HepG2 (cell line): Measurements from ENCODE around the gene UTRN. TPM values are rescaled to one million over a fixed set of nuclear protein-coding genes. Genes with fewer than 3 reads are reported as not detected.

Experiments
- DMAP1 ChIP-seq: IDR thresholded peaks from 2 replicates; pipeline ENCODE4 v1.6.1; 2016
- ELF3 ChIP-seq: IDR thresholded peaks from 2 replicates; pipeline ENCODE4 v1.6.1; 2016; ENCODE audit warnings: missing genetic modification reagents, missing compliant biosample characterization
- ETV6 ChIP-seq: sonication (generic); formaldehyde crosslinking; conservative IDR thresholded peaks from 2 replicates; pipeline ENCODE4 v1.4.0; 2020; ENCODE audit warnings: missing genetic modification reagents
- FOXK1 ChIP-seq: sonication (generic); formaldehyde crosslinking; IDR thresholded peaks from 2 replicates; pipeline ENCODE4 v1.4.0; 2020; ENCODE audit warnings: low read depth, missing genetic modification reagents, borderline replicate concordance
- MED1 ChIP-seq: sonication (generic); formaldehyde crosslinking; IDR thresholded peaks from 2 replicates; pipeline ENCODE4 v1.4.0; 2020; ENCODE audit warnings: missing genetic modification reagents
- NKX3-1 ChIP-seq: sonication (generic); formaldehyde crosslinking; IDR thresholded peaks from 2 replicates; pipeline ENCODE4 v1.5.0; 2020; ENCODE audit warnings: missing genetic modification reagents
- NR2F1 ChIP-seq, 2 experiments: fragments of 450-650 bp in 1 of 2; formaldehyde crosslinking in 1 of 2; IDR thresholded peaks; 2 replicates each; pipeline versions ENCODE4 v1.5.0 to v1.6.1; 2016 to 2020; ENCODE audit warnings: mild to moderate bottlenecking in 1 of 2, missing compliant biosample characterization in 1 of 2, missing genetic modification reagents in 1 of 2, moderate library complexity in 1 of 2
- NRL ChIP-seq: sonication (generic); formaldehyde crosslinking; IDR thresholded peaks from 2 replicates; pipeline ENCODE4 v1.5.0; 2020; ENCODE audit warnings: missing genetic modification reagents, mild to moderate bottlenecking, moderate library complexity, borderline replicate concordance
- SMAD9 ChIP-seq: sonication (generic); formaldehyde crosslinking; IDR thresholded peaks from 2 replicates; pipeline ENCODE4 v1.5.1; 2020; ENCODE audit warnings: mild to moderate bottlenecking, missing genetic modification reagents
- ZNF138 ChIP-seq: sonication (generic); formaldehyde crosslinking; IDR thresholded peaks from 2 replicates; pipeline ENCODE4 v1.5.0; 2020; ENCODE audit warnings: mild to moderate bottlenecking, low read depth, missing genetic modification reagents
- ZNF253 ChIP-seq: sonication (generic); formaldehyde crosslinking; IDR thresholded peaks from 2 replicates; pipeline ENCODE4 v1.8.0; 2022; ENCODE audit warnings: mild to moderate bottlenecking, missing genetic modification reagents, borderline replicate concordance
- ZNF296 ChIP-seq: sonication (generic); formaldehyde crosslinking; conservative IDR thresholded peaks from 2 replicates; pipeline ENCODE4 v1.5.0; 2020; ENCODE audit warnings: mild to moderate bottlenecking, missing genetic modification reagents
- ZNF317 ChIP-seq: sonication (generic); formaldehyde crosslinking; IDR thresholded peaks from 2 replicates; pipeline ENCODE4 v1.5.0; 2020; ENCODE audit warnings: mild to moderate bottlenecking, missing genetic modification reagents
- ZNF552 ChIP-seq: sonication (generic); formaldehyde crosslinking; IDR thresholded peaks from 2 replicates; pipeline ENCODE4 v1.9.0; 2022; ENCODE audit warnings: missing genetic modification reagents, mild to moderate bottlenecking, borderline replicate concordance
- ZNF772 ChIP-seq: sonication (generic); formaldehyde crosslinking; IDR thresholded peaks from 2 replicates; pipeline ENCODE4 v1.5.0; 2020; ENCODE audit warnings: mild to moderate bottlenecking, missing genetic modification reagents
- polyA plus RNA-seq, 8 experiments: library from polyadenylated mRNA; depleted of rRNA in 3 of 8; stranded (reverse) in 7 of 8; unstranded in 1 of 8; fragments of >200 nt; fragmentation: Illumina TruSeq in 4 of 8; extraction: Trizol in 4 of 8; gene quantifications; 2 replicates each; pipeline versions ENCODE4 v1.2.1 to v1.2.3, GENCODE V29; 2011 to 2016; ENCODE audit warnings: low read depth in 4 of 8, missing spikeins in 1 of 8, mixed read lengths in 1 of 8; ENCODE audit not compliant: insufficient read depth in 1 of 8
- total RNA-seq, 5 experiments: library from RNA; depleted of rRNA; stranded (reverse); fragments of >200 nt; fragmentation: Illumina TruSeq; extraction: Trizol; gene quantifications; 2 replicates each; pipeline ENCODE4 v1.2.3, GENCODE V29; 2016; ENCODE audit warnings: low read depth in 1 of 5
- TF ChIP-seq, protein P1 (sequence below), 2 experiments: fragments of 450-650 bp in 1 of 2; sonication (generic) in 1 of 2; formaldehyde crosslinking in 1 of 2; IDR thresholded peaks; 2 replicates each; pipeline versions ENCODE4 v1.6.1 to v1.8.0; 2016 to 2022; ENCODE audit warnings: antibody characterized with exemption in 1 of 2, mild to moderate bottlenecking in 1 of 2, missing genetic modification reagents in 1 of 2
- TF ChIP-seq, protein P2 (sequence below): IDR thresholded peaks from 2 replicates; pipeline ENCODE4 v1.6.1; 2016
- TF ChIP-seq, protein P3 (sequence below): sonication (generic); formaldehyde crosslinking; IDR thresholded peaks from 2 replicates; pipeline ENCODE4 v1.4.0; 2020; ENCODE audit warnings: missing genetic modification reagents, low read depth, mild to moderate bottlenecking, borderline replicate concordance

The UTRN gene
- total and polyA plus RNA-seq, 2 of the 13 experiments (the other 11 are each of a cell fraction or from before 2014, with no cell fraction given): 102 to 116 TPM

DNA sequence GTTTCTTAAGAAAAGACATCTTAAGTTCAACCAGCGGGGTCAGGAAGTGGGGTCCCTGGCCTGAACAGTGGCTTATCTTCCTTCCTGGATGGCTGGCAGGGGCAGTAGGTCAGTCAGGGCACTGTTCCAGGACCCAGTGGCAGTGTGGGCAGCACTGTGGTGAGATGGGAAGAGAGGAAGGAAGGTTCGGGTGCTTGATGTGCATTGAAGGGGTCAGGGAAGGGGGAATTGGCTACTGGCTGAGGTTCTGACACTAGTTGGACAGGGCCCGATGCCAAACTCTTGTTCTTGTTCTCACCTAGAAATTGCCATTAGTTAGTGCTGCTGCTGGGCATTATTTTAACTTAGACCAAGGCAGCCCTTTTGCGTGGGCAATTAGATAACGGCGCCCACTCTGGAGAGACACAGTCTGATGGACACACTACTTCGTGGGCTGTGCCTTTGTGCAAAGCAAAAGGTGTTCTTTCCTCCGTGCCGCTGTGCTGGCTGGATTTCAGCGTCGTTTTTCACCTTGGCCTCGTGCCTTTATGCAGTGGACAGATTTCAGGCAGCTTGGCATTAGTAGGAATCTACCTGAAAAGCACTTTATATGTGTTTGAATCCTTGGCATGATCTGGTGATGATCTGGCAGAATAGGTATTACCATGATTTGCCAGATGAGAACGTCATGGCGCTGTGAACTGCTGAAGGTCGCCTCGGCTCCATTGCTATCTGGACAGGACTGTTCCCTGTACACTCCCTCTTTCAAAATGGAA lies 30.3 kb downstream of the UTRN start (continued):
- TF ChIP-seq, protein P1, sequence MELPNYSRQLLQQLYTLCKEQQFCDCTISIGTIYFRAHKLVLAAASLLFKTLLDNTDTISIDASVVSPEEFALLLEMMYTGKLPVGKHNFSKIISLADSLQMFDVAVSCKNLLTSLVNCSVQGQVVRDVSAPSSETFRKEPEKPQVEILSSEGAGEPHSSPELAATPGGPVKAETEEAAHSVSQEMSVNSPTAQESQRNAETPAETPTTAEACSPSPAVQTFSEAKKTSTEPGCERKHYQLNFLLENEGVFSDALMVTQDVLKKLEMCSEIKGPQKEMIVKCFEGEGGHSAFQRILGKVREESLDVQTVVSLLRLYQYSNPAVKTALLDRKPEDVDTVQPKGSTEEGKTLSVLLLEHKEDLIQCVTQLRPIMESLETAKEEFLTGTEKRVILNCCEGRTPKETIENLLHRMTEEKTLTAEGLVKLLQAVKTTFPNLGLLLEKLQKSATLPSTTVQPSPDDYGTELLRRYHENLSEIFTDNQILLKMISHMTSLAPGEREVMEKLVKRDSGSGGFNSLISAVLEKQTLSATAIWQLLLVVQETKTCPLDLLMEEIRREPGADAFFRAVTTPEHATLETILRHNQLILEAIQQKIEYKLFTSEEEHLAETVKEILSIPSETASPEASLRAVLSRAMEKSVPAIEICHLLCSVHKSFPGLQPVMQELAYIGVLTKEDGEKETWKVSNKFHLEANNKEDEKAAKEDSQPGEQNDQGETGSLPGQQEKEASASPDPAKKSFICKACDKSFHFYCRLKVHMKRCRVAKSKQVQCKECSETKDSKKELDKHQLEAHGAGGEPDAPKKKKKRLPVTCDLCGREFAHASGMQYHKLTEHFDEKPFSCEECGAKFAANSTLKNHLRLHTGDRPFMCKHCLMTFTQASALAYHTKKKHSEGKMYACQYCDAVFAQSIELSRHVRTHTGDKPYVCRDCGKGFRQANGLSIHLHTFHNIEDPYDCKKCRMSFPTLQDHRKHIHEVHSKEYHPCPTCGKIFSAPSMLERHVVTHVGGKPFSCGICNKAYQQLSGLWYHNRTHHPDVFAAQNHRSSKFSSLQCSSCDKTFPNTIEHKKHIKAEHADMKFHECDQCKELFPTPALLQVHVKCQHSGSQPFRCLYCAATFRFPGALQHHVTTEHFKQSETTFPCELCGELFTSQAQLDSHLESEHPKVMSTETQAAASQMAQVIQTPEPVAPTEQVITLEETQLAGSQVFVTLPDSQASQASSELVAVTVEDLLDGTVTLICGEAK (IDR thresholded peaks at IDR 0.05): no peak
- TF ChIP-seq, protein P1 (CRISPR knock-in tag; IDR thresholded peaks at IDR 0.05): peak; percentile 49; the same call in 1 of the 2 replicates
- 0 out of 2 replicates have a peak, but pooled peaks have one; percentile 58 for TF ChIP-seq NRL (CRISPR knock-in tag)
- TF ChIP-seq FOXK1 (CRISPR knock-in tag): no peak
- TF ChIP-seq ZNF317 (CRISPR knock-in tag): 0 out of 2 replicates have a peak, but pooled peaks have one; percentile 33
- TF ChIP-seq, protein P2, sequence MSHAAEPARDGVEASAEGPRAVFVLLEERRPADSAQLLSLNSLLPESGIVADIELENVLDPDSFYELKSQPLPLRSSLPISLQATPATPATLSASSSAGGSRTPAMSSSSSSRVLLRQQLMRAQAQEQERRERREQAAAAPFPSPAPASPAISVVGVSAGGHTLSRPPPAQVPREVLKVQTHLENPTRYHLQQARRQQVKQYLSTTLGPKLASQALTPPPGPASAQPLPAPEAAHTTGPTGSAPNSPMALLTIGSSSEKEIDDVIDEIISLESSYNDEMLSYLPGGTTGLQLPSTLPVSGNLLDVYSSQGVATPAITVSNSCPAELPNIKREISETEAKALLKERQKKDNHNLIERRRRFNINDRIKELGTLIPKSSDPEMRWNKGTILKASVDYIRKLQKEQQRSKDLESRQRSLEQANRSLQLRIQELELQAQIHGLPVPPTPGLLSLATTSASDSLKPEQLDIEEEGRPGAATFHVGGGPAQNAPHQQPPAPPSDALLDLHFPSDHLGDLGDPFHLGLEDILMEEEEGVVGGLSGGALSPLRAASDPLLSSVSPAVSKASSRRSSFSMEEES (CRISPR knock-in tag): no peak
- no peak for TF ChIP-seq SMAD9 (CRISPR knock-in tag)
- no peak for TF ChIP-seq ZNF296 (CRISPR knock-in tag)
- no peak for TF ChIP-seq ZNF552 (CRISPR knock-in tag)
- TF ChIP-seq ZNF772 (CRISPR knock-in tag): no peak
- TF ChIP-seq ZNF138 (CRISPR knock-in tag): 0 out of 2 replicates have a peak, but pooled peaks have one; percentile 66
- no peak for TF ChIP-seq MED1 (CRISPR knock-in tag)
- TF ChIP-seq NKX3-1 (CRISPR knock-in tag): no peak
- no peak for TF ChIP-seq ZNF253 (CRISPR knock-in tag)
- TF ChIP-seq, protein P3, sequence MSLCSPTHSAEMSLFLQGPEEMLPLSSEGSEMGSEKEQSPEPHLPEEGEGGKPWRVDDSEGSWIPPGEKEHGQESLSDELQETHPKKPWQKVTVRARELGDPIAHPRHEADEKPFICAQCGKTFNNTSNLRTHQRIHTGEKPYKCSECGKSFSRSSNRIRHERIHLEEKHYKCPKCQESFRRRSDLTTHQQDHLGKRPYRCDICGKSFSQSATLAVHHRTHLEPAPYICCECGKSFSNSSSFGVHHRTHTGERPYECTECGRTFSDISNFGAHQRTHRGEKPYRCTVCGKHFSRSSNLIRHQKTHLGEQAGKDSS: peak; percentile 56; the same call in 1 of the 2 replicates
- peak; percentile 5; the same call in 1 of the 2 replicates for TF ChIP-seq DMAP1 (CRISPR knock-in tag)
- TF ChIP-seq ELF3 (CRISPR knock-in tag): no peak
- no peak for TF ChIP-seq ETV6 (CRISPR knock-in tag)
- no peak for TF ChIP-seq NR2F1 (CRISPR knock-in tag; IDR thresholded peaks at IDR 0.05)
